ENCODE data around the gene ADH5. TPM values are rescaled to one million over a fixed set of nuclear protein-coding genes. Genes with fewer than 3 reads are reported as not detected.
A peak's percentile ranks its signal among the peaks of the same experiment; 100 is the strongest.

ADH5 gene
- total and polyA plus RNA-seq, 2 of the 8 experiments (the other 6 are each of a cell fraction or from before 2014, with no cell fraction given) = 223 to 327 TPM

GRCh38 chr4:99088481-99089365 is at the start of gene ADH5 (continued):
- TF ChIP-seq, protein P1, sequence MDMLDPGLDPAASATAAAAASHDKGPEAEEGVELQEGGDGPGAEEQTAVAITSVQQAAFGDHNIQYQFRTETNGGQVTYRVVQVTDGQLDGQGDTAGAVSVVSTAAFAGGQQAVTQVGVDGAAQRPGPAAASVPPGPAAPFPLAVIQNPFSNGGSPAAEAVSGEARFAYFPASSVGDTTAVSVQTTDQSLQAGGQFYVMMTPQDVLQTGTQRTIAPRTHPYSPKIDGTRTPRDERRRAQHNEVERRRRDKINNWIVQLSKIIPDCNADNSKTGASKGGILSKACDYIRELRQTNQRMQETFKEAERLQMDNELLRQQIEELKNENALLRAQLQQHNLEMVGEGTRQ (IDR thresholded peaks at IDR 0.05; ENCODE audit: low read length) = no peak
- no peak for TF ChIP-seq EP300 (IDR thresholded peaks at IDR 0.05; ENCODE audit: borderline replicate concordance in 1 of 2, low read depth in 2 of 2, low read length in 2 of 2)
- TF ChIP-seq NANOG (IDR thresholded peaks at IDR 0.05; ENCODE audit: insufficient read depth, low read depth, low read length, poor library complexity, severe bottlenecking) = no peak
- 0 out of 4 replicates have a peak, but pooled peaks of 1 of the 2 experiments have one; percentile 24 for TF ChIP-seq SIN3A (conservative IDR thresholded peaks at IDR 0.05 in 1 of 2, IDR thresholded peaks at IDR 0.05 in 1 of 2; ENCODE audit: low read depth in 1 of 2, low read length in 2 of 2)
- TF ChIP-seq YY1 (IDR thresholded peaks at IDR 0.05; ENCODE audit: low read depth, low read length) = peak; percentile 78
- no peak for TF ChIP-seq CBX5 (IDR thresholded peaks at IDR 0.05; ENCODE audit: low read depth, low read length)
- peak; percentile 41; the same call in 1 of the 2 replicates for TF ChIP-seq CREB1 (IDR thresholded peaks at IDR 0.05)
- peak; percentile 86 for TF ChIP-seq PHF8 (conservative IDR thresholded peaks at IDR 0.05; ENCODE audit: low read depth, low read length)
- peak; percentile 5; the same call in 1 of the 2 replicates for TF ChIP-seq RBBP5 (IDR thresholded peaks at IDR 0.05; ENCODE audit: borderline replicate concordance, low read depth, low read length)
- TF ChIP-seq RAD21 (IDR thresholded peaks at IDR 0.05 in 1 of 2, conservative IDR thresholded peaks at IDR 0.05 in 1 of 2; ENCODE audit: low read depth in 2 of 2, low read length in 2 of 2) = 0 out of 4 replicates have a peak, but pooled peaks of 1 of the 2 experiments have one; percentile 3
- TF ChIP-seq POLR2A (IDR thresholded peaks at IDR 0.05; ENCODE audit: control extremely low read depth in 1 of 2, low read depth in 2 of 2, low read length in 2 of 2) = peak; percentile 88 to 92
- no peak for TF ChIP-seq TCF12 (IDR thresholded peaks at IDR 0.05; ENCODE audit: low read depth, low read length)
- peak; percentile 69 for TF ChIP-seq TBP (IDR thresholded peaks at IDR 0.05; ENCODE audit: low read depth, low read length)
- TF ChIP-seq TAF7 (optimal IDR thresholded peaks at IDR 0.05; ENCODE audit: borderline replicate concordance, low read depth, low read length) = peak; percentile 82
- TF ChIP-seq GTF2F1 (IDR thresholded peaks at IDR 0.05; ENCODE audit: borderline replicate concordance, low read depth, low read length) = no peak
- TF ChIP-seq FOSL1 (IDR thresholded peaks at IDR 0.05; ENCODE audit: insufficient read depth, low read depth, low read length) = no peak
- TF ChIP-seq KDM5A (IDR thresholded peaks at IDR 0.05; ENCODE audit: low read length) = 0 out of 2 replicates have a peak, but pooled peaks have one; percentile 27
- no peak for TF ChIP-seq SIX5 (IDR thresholded peaks at IDR 0.05; ENCODE audit: low read depth, low read length)
- no peak for TF ChIP-seq JUND (IDR thresholded peaks at IDR 0.05; ENCODE audit: low read length)
- TF ChIP-seq SRF (IDR thresholded peaks at IDR 0.05; ENCODE audit: low read depth, low read length) = no peak
